Measurements from ENCODE around the gene STS. TPM values are rescaled to one million over a fixed set of nuclear protein-coding genes. Genes with fewer than 3 reads are reported as not detected.

The STS gene
- total RNA-seq, 4 donors from 2014 or later = 8.6 to 23.9 (median 14.9) TPM

- TF ChIP-seq CTCF (IDR thresholded peaks at IDR 0.05) = no peak
- ATAC-seq (ENCODE audit: low FRiP score) (peak; percentile 28), DNase-seq (ENCODE audit: low spot score) (no peak)
Observed at GRCh38 chrX:7146703-7147412, 654 bp upstream of the STS start.

- peak in 1 of 3 donors; percentile 28 for TF ChIP-seq CTCF (IDR thresholded peaks at IDR 0.05)
- ATAC-seq (ENCODE audit: low FRiP score) (peak; percentile 95), DNase-seq (ENCODE audit: low spot score) (peak; percentile 61)
Observed at GRCh38 chrX:7147978-7148854, 704 bp downstream of the STS start, which contains the start of gene PUDP. TSS of gene PUDP (minus strand) at chrX:7148153. CDS start at chrX:7148113, 40 bp downstream.

DNA sequence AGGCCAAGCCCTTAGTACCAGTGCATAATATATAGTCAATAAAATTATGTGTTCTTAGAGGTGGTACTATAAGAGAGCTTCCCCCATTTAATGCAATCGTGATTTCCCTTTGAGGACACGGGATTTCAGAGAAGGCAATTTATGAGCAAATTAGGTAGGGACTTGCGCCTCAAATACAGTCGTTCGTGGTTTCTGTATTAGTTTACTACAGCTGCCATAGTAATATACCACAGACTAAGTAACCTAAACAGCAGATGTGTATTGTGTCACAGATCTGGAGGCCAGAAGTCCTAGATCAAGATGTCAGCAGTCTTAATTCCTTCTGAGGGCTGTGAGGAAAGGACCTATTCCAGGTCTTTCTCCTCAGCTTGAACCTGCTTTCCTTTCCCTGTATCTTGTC, 1.9 kb downstream of the STS start:
- DNase-seq (ENCODE audit: low spot score) (no peak), ATAC-seq (ENCODE audit: low FRiP score) (no peak)
- TF ChIP-seq CTCF (IDR thresholded peaks at IDR 0.05) = no peak

DNA sequence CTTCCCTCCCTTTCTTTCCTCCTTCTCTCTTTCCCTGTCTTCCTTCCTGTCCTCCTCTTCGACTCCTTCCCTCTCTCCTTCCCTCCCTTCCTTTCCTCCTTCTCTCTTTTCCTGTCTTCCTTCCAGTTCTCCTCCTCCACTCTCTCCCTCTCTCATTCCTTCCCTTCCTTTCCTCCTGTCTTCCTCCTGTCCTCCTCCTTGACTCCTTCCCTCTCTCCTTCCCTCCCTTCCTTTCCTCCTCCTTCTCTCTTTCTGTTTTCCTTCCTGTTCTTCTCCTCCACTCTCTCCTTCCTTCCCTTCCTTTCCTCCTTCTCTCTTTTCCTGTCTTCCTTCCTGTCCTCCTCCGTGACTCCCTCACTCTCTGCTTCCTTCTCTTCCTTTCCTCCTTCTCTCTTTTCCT, 5.7 kb downstream of the STS start:
- DNase-seq (ENCODE audit: low spot score) = no peak
- ATAC-seq (ENCODE audit: low FRiP score) = no peak
- TF ChIP-seq CTCF (IDR thresholded peaks at IDR 0.05) = no peak

DNA sequence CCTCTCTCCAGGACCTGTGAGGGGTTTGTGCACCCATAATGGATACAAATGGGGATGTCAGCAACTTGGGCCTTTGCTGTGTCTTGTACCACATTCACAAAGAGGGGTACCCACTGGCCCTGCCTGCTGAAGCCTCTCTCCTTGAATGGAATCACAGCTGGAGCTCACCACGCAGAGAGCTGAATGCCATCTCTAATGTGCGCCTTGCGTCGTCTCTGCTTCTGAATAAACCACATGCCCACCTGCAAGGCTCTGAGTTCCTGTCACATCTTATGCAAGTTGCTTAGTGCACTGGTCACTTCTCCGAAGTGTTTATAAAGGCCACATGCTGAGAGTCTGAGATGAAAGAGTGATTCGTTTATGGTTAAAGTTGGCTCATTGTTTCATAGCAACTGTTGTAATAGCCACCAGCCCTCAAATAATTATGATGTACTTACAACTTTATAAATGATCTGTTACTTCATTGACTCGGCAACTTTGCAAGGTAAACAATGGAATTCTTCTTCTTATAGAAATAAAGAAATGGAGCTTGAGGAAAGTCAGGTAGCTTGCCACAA, 6.6 kb downstream of the STS start:
- DNase-seq (ENCODE audit: low spot score) = no peak
- no peak for TF ChIP-seq CTCF (IDR thresholded peaks at IDR 0.05)

GRCh38 chrX:7155163-7155562, 7.7 kb downstream of the STS start:
- ATAC-seq (ENCODE audit: low FRiP score) = no peak
- DNase-seq (ENCODE audit: low spot score) = no peak
- no peak for TF ChIP-seq CTCF (IDR thresholded peaks at IDR 0.05)

More for the DNA sequence above, 6.6 kb downstream of the STS start:
- ATAC-seq (ENCODE audit: low FRiP score) = no peak

Measured in omental fat pad (tissue), 4 donors.